HepG2 (cell line): ENCODE results near the gene MRFAP1L1. TPM values are rescaled to one million over a fixed set of nuclear protein-coding genes. Genes with fewer than 3 reads are reported as not detected.

Source experiments
- CHD2 ChIP-seq: IDR thresholded peaks from 2 replicates; pipeline ENCODE4 v1.6.1; 2011; ENCODE audit warnings: low read depth, low read length, improper control_type of control experiment
- KDM5A ChIP-seq: fragments of 200-600 bp; sonication (generic); IDR thresholded peaks from 2 replicates; pipeline ENCODE4 v1.7.0; 2018; ENCODE audit warnings: antibody characterized with exemption, mild to moderate bottlenecking, low read length, borderline replicate concordance
- MTF1 ChIP-seq: sonication (generic); formaldehyde crosslinking; IDR thresholded peaks from 2 replicates; pipeline ENCODE4 v1.5.0; 2020; ENCODE audit warnings: missing genetic modification reagents
- SOX5 ChIP-seq: IDR thresholded peaks from 2 replicates; pipeline ENCODE4 v1.6.1; 2016; ENCODE audit warnings: borderline replicate concordance
- SOX6 ChIP-seq, 2 experiments: fragments of 450-650 bp in 1 of 2; sonication (generic) in 1 of 2; formaldehyde crosslinking in 1 of 2; IDR thresholded peaks; 2 replicates each; pipeline versions ENCODE4 v1.4.0 to v1.6.1; 2017 to 2020; ENCODE audit warnings: antibody characterized with exemption in 1 of 2, mild to moderate bottlenecking in 1 of 2, missing genetic modification reagents in 1 of 2
- THAP9 ChIP-seq: sonication (generic); formaldehyde crosslinking; IDR thresholded peaks from 2 replicates; pipeline ENCODE4; 2020; ENCODE audit warnings: missing genetic modification reagents, mild to moderate bottlenecking, borderline replicate concordance
- ZBTB37 ChIP-seq: sonication (generic); formaldehyde crosslinking; IDR thresholded peaks from 2 replicates; pipeline ENCODE4 v1.4.0; 2020; ENCODE audit warnings: mild to moderate bottlenecking, missing genetic modification reagents
- ZFX ChIP-seq: sonication (generic); formaldehyde crosslinking; IDR thresholded peaks from 2 replicates; pipeline ENCODE4 v1.4.0; 2020; ENCODE audit warnings: mild to moderate bottlenecking, low read depth, missing genetic modification reagents, moderate library complexity
- ZNF256 ChIP-seq: sonication (generic); formaldehyde crosslinking; conservative IDR thresholded peaks from 2 replicates; pipeline ENCODE4 v1.4.0; 2020; ENCODE audit warnings: missing genetic modification reagents
- ZNF407 ChIP-seq: sonication (generic); formaldehyde crosslinking; IDR thresholded peaks from one replicate; pipeline ENCODE4 v1.5.1; 2020; ENCODE audit warnings: mild to moderate bottlenecking, missing genetic modification reagents; ENCODE audit errors: not compliant biosample characterization
- ZNF552 ChIP-seq: sonication (generic); formaldehyde crosslinking; IDR thresholded peaks from 2 replicates; pipeline ENCODE4 v1.9.0; 2022; ENCODE audit warnings: missing genetic modification reagents, mild to moderate bottlenecking, borderline replicate concordance
- ZNF572 ChIP-seq: sonication (generic); formaldehyde crosslinking; IDR thresholded peaks from 2 replicates; pipeline ENCODE4 v1.5.1; 2020; ENCODE audit warnings: mild to moderate bottlenecking, missing genetic modification reagents
- ZNF782 ChIP-seq: sonication (generic); formaldehyde crosslinking; IDR thresholded peaks from 2 replicates; pipeline ENCODE4 v1.4.0; 2020; ENCODE audit warnings: missing genetic modification reagents, mild to moderate bottlenecking, borderline replicate concordance
- ZNF883 ChIP-seq: sonication (generic); formaldehyde crosslinking; IDR thresholded peaks from 2 replicates; pipeline ENCODE4 v1.5.1; 2020; ENCODE audit warnings: mild to moderate bottlenecking, missing genetic modification reagents; ENCODE audit errors: not compliant biosample characterization
- polyA plus RNA-seq, 8 experiments: library from polyadenylated mRNA; depleted of rRNA in 3 of 8; stranded (reverse) in 7 of 8; unstranded in 1 of 8; fragments of >200 nt; fragmentation: Illumina TruSeq in 4 of 8; extraction: Trizol in 4 of 8; gene quantifications; 2 replicates each; pipeline versions ENCODE4 v1.2.1 to v1.2.3, GENCODE V29; 2011 to 2016; ENCODE audit warnings: low read depth in 4 of 8, missing spikeins in 1 of 8, mixed read lengths in 1 of 8; ENCODE audit not compliant: insufficient read depth in 1 of 8
- total RNA-seq, 5 experiments: library from RNA; depleted of rRNA; stranded (reverse); fragments of >200 nt; fragmentation: Illumina TruSeq; extraction: Trizol; gene quantifications; 2 replicates each; pipeline ENCODE4 v1.2.3, GENCODE V29; 2016; ENCODE audit warnings: low read depth in 1 of 5

MRFAP1L1 gene
- total and polyA plus RNA-seq, 2 of the 13 experiments (the other 11 are each of a cell fraction or from before 2014, with no cell fraction given) = 44.8 to 76.6 TPM

- TF ChIP-seq SOX6 (IDR thresholded peaks at IDR 0.05) (no peak), SOX6 (CRISPR knock-in tag; IDR thresholded peaks at IDR 0.05) (peak; percentile 79), KDM5A (no peak), ZNF883 (CRISPR knock-in tag) (peak; percentile 60), ZBTB37 (CRISPR knock-in tag) (peak; percentile 81), THAP9 (peak; percentile 43; the same call in 1 of the 2 replicates), ZNF782 (CRISPR knock-in tag) (no peak), SOX5 (CRISPR knock-in tag) (peak; percentile 40; the same call in 1 of the 2 replicates), ZNF572 (CRISPR knock-in tag) (no peak), ZFX (peak; percentile 95), ZNF407 (CRISPR knock-in tag) (peak; percentile 61), ZNF552 (CRISPR knock-in tag) (0 out of 2 replicates have a peak, but pooled peaks have one; percentile 38), CHD2 (0 out of 2 replicates have a peak, but pooled peaks have one; percentile 48), ZNF256 (CRISPR knock-in tag) (0 out of 2 replicates have a peak, but pooled peaks have one; percentile 61), MTF1 (peak; percentile 54; the same call in 1 of the 2 replicates)
These were observed 43.5 kb upstream of the MRFAP1L1 start (continued) for GRCh38 chr4:6753103-6753560.
